Vagina (tissue), 2 donors: ENCODE results near the gene FAT2. TPM values are rescaled to one million over a fixed set of nuclear protein-coding genes. Genes with fewer than 3 reads are reported as not detected.

Source experiments
- DNase-seq, 2 donors: peaks; one replicate each; pipeline ENCODE4 v3.0.0-alpha.2; 2017; ENCODE audit errors: extremely low spot score in 2 of 2
- H3K27ac ChIP-seq: fragments of 200-600 bp; sonication (generic); one replicate; pipeline ENCODE4 v1.5.1; 2019
- H3K27me3 ChIP-seq: fragments of 200-600 bp; sonication (generic); one replicate; pipeline ENCODE4 v1.5.1; 2019
- H3K36me3 ChIP-seq, 2 donors: fragments of 200-600 bp; sonication (generic); one replicate each; pipeline ENCODE4 v1.5.1; 2017 to 2019
- H3K4me1 ChIP-seq: fragments of 200-600 bp; sonication (generic); one replicate; pipeline ENCODE4 v1.5.1; 2019
- H3K4me3 ChIP-seq, 2 donors: fragments of 200-600 bp; sonication (generic); 1 replicate in 1 of 2; 2 replicates in 1 of 2; pipeline ENCODE4 v1.5.1; 2016 to 2019
- H3K9me3 ChIP-seq: fragments of 200-600 bp; sonication (generic); one replicate; pipeline ENCODE4 v1.5.1; 2019
- POLR2A ChIP-seq, 2 donors: fragments of 450-650 bp; IDR thresholded peaks; one replicate each; pipeline ENCODE4 v1.6.1; 2017; ENCODE audit warnings: antibody characterized with exemption in 2 of 2, mild to moderate bottlenecking in 2 of 2, moderate library complexity in 2 of 2
- POLR2AphosphoS5 ChIP-seq, 2 donors: sonication (generic); formaldehyde crosslinking; IDR thresholded peaks; one replicate each; pipeline ENCODE4 v1.9.0; 2017; ENCODE audit warnings: antibody characterized with exemption in 2 of 2, mild to moderate bottlenecking in 2 of 2, low read depth in 1 of 2; ENCODE audit not compliant: insufficient read depth in 1 of 2
- intact Hi-C: fragments of 100-400 bp; cut with DNase I; formaldehyde crosslinking; loops from one replicate; pipeline ENCODE4 v1.15.1; 2023
- total RNA-seq: library from RNA; depleted of rRNA; stranded (reverse); fragments of >200 nt; gene quantifications from one replicate; pipeline ENCODE4 v1.2.3, GENCODE V29; 2016
- TF ChIP-seq, protein P1 (sequence below), 3 experiments: fragments of 450-650 bp in 2 of 3; fragments of 200-600 bp in 1 of 3; sonication (generic) in 1 of 3; IDR thresholded peaks; one replicate each; pipeline ENCODE4 v1.5.1; 2017 to 2019; ENCODE audit warnings: antibody characterized with exemption in 3 of 3, mild to moderate bottlenecking in 2 of 3, moderate library complexity in 2 of 3

The FAT2 gene
- total RNA-seq, 1 donor from 2014 or later = 74.9 TPM

DNA sequence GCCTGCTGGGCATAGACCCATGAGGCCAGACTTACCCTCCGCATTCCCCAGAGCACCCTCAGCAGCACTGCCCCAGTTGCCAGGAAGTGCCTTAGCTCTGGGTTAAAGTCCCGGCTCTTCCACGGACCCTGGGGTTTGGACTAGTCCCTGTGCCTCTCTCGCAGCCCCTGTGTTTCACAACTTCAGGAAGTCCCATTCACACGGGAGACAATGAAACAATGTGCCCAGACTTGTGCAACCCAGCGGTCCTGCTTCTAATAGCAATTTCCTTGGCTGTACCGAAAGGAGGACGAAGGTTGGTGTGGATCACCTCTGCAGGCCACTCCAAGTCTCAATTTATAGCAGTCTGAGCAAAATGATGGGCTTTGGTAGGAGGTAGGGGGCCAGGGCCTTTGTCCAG lies 41.8 kb upstream of the FAT2 start:
- no peak for DNase-seq
- TF ChIP-seq POLR2AphosphoS5 (IDR thresholded peaks at IDR 0.05; ENCODE audit: insufficient read depth in 1 of 2, low read depth in 1 of 2) (no peak), POLR2A (IDR thresholded peaks at IDR 0.05) (no peak)
- TF ChIP-seq, protein P1, sequence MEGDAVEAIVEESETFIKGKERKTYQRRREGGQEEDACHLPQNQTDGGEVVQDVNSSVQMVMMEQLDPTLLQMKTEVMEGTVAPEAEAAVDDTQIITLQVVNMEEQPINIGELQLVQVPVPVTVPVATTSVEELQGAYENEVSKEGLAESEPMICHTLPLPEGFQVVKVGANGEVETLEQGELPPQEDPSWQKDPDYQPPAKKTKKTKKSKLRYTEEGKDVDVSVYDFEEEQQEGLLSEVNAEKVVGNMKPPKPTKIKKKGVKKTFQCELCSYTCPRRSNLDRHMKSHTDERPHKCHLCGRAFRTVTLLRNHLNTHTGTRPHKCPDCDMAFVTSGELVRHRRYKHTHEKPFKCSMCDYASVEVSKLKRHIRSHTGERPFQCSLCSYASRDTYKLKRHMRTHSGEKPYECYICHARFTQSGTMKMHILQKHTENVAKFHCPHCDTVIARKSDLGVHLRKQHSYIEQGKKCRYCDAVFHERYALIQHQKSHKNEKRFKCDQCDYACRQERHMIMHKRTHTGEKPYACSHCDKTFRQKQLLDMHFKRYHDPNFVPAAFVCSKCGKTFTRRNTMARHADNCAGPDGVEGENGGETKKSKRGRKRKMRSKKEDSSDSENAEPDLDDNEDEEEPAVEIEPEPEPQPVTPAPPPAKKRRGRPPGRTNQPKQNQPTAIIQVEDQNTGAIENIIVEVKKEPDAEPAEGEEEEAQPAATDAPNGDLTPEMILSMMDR (IDR thresholded peaks at IDR 0.05) = no peak

DNA sequence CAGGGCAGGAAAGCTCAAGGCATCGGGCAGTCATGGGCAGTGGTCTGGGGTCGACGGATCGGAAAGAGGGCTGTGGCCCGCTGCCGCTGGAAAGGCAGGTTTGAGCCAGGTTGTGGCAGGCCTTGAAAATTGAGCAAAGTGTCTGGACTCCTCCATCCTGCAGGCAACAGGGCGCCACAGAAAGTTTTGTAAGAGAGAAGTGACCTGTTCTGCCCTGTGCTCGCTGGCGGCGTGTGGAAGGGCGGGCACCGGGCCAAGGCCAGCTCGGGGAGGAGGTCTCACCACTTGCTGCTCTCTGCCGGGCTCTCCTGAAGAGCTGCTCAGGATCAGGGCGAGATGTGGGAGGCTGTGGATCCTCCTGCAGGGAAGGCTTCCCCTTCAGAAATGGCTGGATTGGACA lies 41.4 kb upstream of the FAT2 start:
- no peak for DNase-seq
- Histone ChIP-seq H3K27ac (no peak overlapping the region), H3K4me3 (no peak overlapping the region)

More for the DNA sequence above, 41.8 kb upstream of the FAT2 start:
- no peak overlapping the region for H3K4me3 ChIP-seq
- intact Hi-C loops = loop anchor here (10.0 kb wide), 1 partner anchor 168 kb away; no protein-coding TSS in a partner anchor
- no peaks in the 10 kb centered on the region for H3K9me3 ChIP-seq
- H3K27me3 ChIP-seq = no peaks in the 10 kb centered on the region
- peaks cover 28% of the 10 kb centered on the region for H3K4me1 ChIP-seq
- H3K36me3 ChIP-seq = no peaks in the 10 kb centered on the region
- H3K27ac ChIP-seq = no peak overlapping the region

DNA sequence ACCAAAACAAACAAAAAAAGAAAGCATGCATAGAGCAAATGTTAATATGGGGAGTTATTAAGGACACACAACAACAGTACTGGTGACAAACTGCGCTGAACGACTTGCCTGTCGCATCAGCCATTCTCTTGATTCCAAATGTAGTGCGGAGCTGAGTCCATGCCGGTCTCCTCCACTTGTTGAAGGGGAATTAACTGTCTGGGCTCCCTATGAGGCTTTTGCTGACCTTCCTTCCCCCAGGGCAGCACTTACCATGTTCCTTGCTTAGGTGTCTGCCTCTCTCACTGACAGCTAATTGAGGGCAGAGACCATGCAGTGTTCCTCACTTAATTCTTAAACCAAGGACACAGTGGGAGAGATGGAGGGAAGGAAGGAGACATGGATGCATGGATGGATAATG lies 40.8 kb upstream of the FAT2 start:
- no peaks in the 10 kb centered on the region for H3K9me3 ChIP-seq
- intact Hi-C loops = loop anchor here (10.0 kb wide), 1 partner anchor 167 kb away; no protein-coding TSS in a partner anchor
- H3K27me3 ChIP-seq = no peaks in the 10 kb centered on the region
- DNase-seq = no peak
- TF ChIP-seq POLR2AphosphoS5 (IDR thresholded peaks at IDR 0.05; ENCODE audit: insufficient read depth in 1 of 2, low read depth in 1 of 2) (no peak), POLR2A (IDR thresholded peaks at IDR 0.05) (no peak)
- TF ChIP-seq, protein P1 (IDR thresholded peaks at IDR 0.05) = no peak
- peaks cover 35% of the 10 kb centered on the region for H3K4me1 ChIP-seq
- no peak overlapping the region for H3K4me3 ChIP-seq
- H3K27ac ChIP-seq = no peak overlapping the region
- H3K36me3 ChIP-seq = no peaks in the 10 kb centered on the region

More for the DNA sequence above, 41.4 kb upstream of the FAT2 start:
- intact Hi-C loops = loop anchor here (10.0 kb wide), 1 partner anchor 168 kb away; no protein-coding TSS in a partner anchor
- H3K36me3 ChIP-seq = no peaks in the 10 kb centered on the region
- H3K9me3 ChIP-seq = no peaks in the 10 kb centered on the region
- H3K27me3 ChIP-seq = no peaks in the 10 kb centered on the region
- TF ChIP-seq POLR2A (IDR thresholded peaks at IDR 0.05) = no peak
- TF ChIP-seq, protein P1 (IDR thresholded peaks at IDR 0.05) = no peak
- TF ChIP-seq POLR2AphosphoS5 (IDR thresholded peaks at IDR 0.05; ENCODE audit: insufficient read depth in 1 of 2, low read depth in 1 of 2) = no peak
- peaks cover 32% of the 10 kb centered on the region for H3K4me1 ChIP-seq

DNA sequence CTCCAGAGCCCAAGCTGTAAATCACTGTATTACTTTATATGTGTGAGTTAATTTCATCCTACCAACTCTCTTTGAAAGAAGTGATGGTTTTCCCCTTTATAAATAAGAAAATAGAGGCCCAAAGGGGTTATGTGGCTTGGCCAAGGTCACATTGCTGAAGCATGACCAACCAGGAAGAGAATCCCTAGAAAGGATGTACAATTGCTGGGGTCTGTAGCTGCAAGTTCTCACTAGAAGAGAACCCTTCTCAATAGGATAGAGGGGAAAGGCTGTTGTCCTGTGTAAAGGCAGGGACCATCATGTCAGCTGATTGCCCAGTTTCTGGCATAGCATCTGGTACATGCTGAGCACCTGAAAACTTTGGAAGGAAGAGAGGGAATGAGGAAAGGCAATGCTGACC lies 39.0 kb upstream of the FAT2 start:
- Histone ChIP-seq H3K9me3 (no peaks in the 10 kb centered on the region), H3K4me3 (no peak overlapping the region), H3K27me3 (no peaks in the 10 kb centered on the region), H3K27ac (no peak overlapping the region), H3K4me1 (peaks cover 26% of the 10 kb centered on the region), H3K36me3 (no peaks in the 10 kb centered on the region)
- DNase-seq = no peak
- TF ChIP-seq POLR2A (IDR thresholded peaks at IDR 0.05) (no peak), POLR2AphosphoS5 (IDR thresholded peaks at IDR 0.05; ENCODE audit: insufficient read depth in 1 of 2, low read depth in 1 of 2) (no peak)
- TF ChIP-seq, protein P1 (IDR thresholded peaks at IDR 0.05) = no peak
- intact Hi-C loops = loop anchor here (10.0 kb wide), 1 partner anchor 165 kb away; no protein-coding TSS in a partner anchor

DNA sequence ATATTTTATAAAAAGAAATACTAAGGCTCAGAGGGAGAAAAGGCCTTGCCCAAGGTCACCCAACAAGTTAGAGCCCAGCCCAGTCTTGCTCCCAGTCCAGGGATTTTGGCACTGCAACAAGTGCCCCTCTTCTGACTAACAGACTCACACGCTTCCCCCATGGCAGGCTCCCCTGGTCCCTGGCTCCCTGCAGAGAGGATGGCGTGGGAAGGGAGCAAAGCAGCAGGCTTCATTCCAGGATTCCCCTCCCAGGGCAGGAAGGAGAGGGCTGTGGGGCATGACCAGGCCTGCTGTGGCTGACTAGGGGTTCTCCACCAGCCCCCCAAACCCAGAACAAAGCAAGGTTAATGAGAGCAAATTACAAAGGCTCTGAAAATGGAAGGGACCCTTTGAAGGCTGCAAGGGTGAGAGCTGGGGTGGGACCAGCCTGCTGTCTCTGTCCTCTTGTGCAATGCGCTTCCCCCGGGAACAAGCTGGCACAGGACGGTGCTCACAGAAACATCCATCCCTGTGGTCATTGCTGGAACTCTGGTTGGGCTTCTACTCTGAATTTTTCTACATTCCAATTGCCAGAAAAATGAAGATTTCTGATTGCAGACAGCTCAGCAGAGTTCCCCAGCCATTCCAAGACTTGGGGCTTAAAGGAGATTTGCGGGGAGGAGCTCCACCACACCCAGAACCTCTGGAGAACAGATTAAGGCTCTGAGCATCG lies 37.1 kb upstream of the FAT2 start:
- Histone ChIP-seq H3K27ac (no peak overlapping the region), H3K4me3 (no peak overlapping the region), H3K9me3 (no peaks in the 10 kb centered on the region), H3K4me1 (peaks cover 23% of the 10 kb centered on the region), H3K36me3 (no peaks in the 10 kb centered on the region), H3K27me3 (no peaks in the 10 kb centered on the region)
- TF ChIP-seq, protein P1 (IDR thresholded peaks at IDR 0.05) = no peak
- TF ChIP-seq POLR2A (IDR thresholded peaks at IDR 0.05) (no peak), POLR2AphosphoS5 (IDR thresholded peaks at IDR 0.05; ENCODE audit: insufficient read depth in 1 of 2, low read depth in 1 of 2) (no peak)
- intact Hi-C loops = no loop called here
- no peak for DNase-seq
